Measurements from ENCODE around the gene GALNT4. TPM values are rescaled to one million over a fixed set of nuclear protein-coding genes. Genes with fewer than 3 reads are reported as not detected.

Gene GALNT4
- total and polyA plus RNA-seq, 10 of the 15 experiments (the other 5 are each of a cell fraction or from before 2014, with no cell fraction given) = 0.90 to 2.9 (median 1.8) TPM

- H3K4me1 ChIP-seq (ENCODE audit: control insufficient read depth, insufficient read depth, low read length) = no peaks in the 10 kb centered on the region
- TF ChIP-seq PAX5 (IDR thresholded peaks at IDR 0.05; ENCODE audit: borderline replicate concordance, low read depth, low read length) = no peak
- TF ChIP-seq SIX5 (IDR thresholded peaks at IDR 0.05; ENCODE audit: low read depth, low read length, severe bottlenecking) = no peak
- TF ChIP-seq DPF2 (IDR thresholded peaks at IDR 0.05) = no peak
- no peak for TF ChIP-seq NKRF (conservative IDR thresholded peaks at IDR 0.05)
- TF ChIP-seq MYB (IDR thresholded peaks at IDR 0.05; ENCODE audit: borderline replicate concordance, low read depth, low read length) = no peak
- no peak for TF ChIP-seq CBFB (IDR thresholded peaks at IDR 0.05; ENCODE audit: low read depth)
- no peak for TF ChIP-seq RUNX3 (IDR thresholded peaks at IDR 0.05; ENCODE audit: low read length)
- no peak for TF ChIP-seq KDM1A (IDR thresholded peaks at IDR 0.05; ENCODE audit: borderline replicate concordance)
- no peak for TF ChIP-seq REST (IDR thresholded peaks at IDR 0.05; ENCODE audit: low read depth, low read length)
- TF ChIP-seq RELB (IDR thresholded peaks at IDR 0.05; ENCODE audit: low read depth) = no peak
- no peak for TF ChIP-seq RAD21 (IDR thresholded peaks at IDR 0.05; ENCODE audit: insufficient read depth, low read depth, low read length)
- no peak for TF ChIP-seq SREBF1 (IDR thresholded peaks at IDR 0.05; ENCODE audit: low read length)
- TF ChIP-seq NRF1 (conservative IDR thresholded peaks at IDR 0.05; ENCODE audit: low read depth, low read length) = no peak
- TF ChIP-seq NR2C1 (IDR thresholded peaks at IDR 0.05) = no peak
- DNase-seq (ENCODE audit: low read depth, low spot score) = no peak
- SMC1A ChIA-PET (ENCODE audit: uncharacterized antibody, unreplicated experiment) = interaction anchor here (1.3 kb wide), 1 partner anchor 12 kb away, joined by 4 read pairs; no protein-coding TSS in a partner anchor
- no peak overlapping the region for H2AFZ ChIP-seq (ENCODE audit: control insufficient read depth, low read depth, low read length)
- no peaks in the 10 kb centered on the region for H3K9me3 ChIP-seq (replicated peaks; ENCODE audit: control insufficient read depth, insufficient read depth, low read length)
- intact Hi-C loops (cut with micrococcal nuclease; ENCODE audit: unreplicated experiment) = no loop called here
- no peaks in the 10 kb centered on the region for H4K20me1 ChIP-seq (ENCODE audit: control insufficient read depth, insufficient read depth)
- in situ Hi-C loops (cut with MboI) = loop anchor here (25.0 kb wide), 1 partner anchor 1363 kb away; the partner anchor contains the start of genes CEP290 and TMTC3
- POLR2A ChIA-PET = no interaction called here
- BruUV-seq (replicated peaks) = no TSS peak
- H3K9ac ChIP-seq (ENCODE audit: control insufficient read depth, insufficient read depth, low read length) = no peak overlapping the region
- no peak overlapping the region for H3K4me3 ChIP-seq
- FAIRE-seq = no peak
- no peak overlapping the region for H3K4me2 ChIP-seq (ENCODE audit: control insufficient read depth, insufficient read depth)
- no peaks in the 10 kb centered on the region for H3K79me2 ChIP-seq (ENCODE audit: control insufficient read depth, insufficient read depth, low read length)
- H3K36me3 ChIP-seq (ENCODE audit: control insufficient read depth in 2 of 2, insufficient read depth in 2 of 2, low read length in 1 of 2) = no peaks in the 10 kb centered on the region
- CTCF ChIA-PET = interaction anchor here (0.9 kb wide), 1 partner anchor 11 kb away, joined by 3 read pairs; no protein-coding TSS in a partner anchor
- no peaks in the 10 kb centered on the region for H3K27me3 ChIP-seq (replicated peaks in 1 of 2; ENCODE audit: control insufficient read depth in 2 of 2, insufficient read depth in 2 of 2, low read length in 1 of 2)
- 94% methylated on average over 19 of the region's 19 CpGs for WGBS (ENCODE audit: insufficient coverage, insufficient replicate concordance, low lambda C conversion rate, missing lambda C conversion rate)
- RAD21 ChIA-PET (ENCODE audit: unreplicated experiment) = no interaction called here
- H3K27ac ChIP-seq (ENCODE audit: control insufficient read depth, insufficient read depth) = no peak overlapping the region
- ATAC-seq = no peak
Observed at GRCh38 chr12:89499857-89500256, 24.7 kb downstream of the GALNT4 start.
